Measurements from ENCODE around the gene GABBR2.

DNA sequence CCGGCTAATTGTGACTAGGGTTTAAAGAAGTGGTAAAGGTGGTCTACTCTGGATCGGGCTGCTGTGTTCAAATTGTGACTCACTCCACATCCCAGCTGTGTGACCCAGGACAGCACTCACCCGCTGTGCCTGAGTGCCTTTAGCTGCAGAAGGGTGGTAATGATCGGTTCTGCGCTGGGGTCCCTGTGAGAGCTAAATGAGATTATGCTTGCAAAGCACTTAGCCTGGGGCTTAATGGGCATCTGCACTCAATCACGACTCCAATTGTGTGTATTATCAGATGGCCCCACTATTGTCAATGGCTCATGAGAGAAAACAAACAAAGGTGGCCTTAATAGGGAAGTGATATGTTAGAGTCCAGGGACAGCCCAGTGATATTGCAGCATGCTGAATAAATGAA, 428.2 kb downstream of the GABBR2 start:
- TF ChIP-seq CREB1 (IDR thresholded peaks at IDR 0.05) (no peak), POLR2AphosphoS5 (IDR thresholded peaks at IDR 0.05; ENCODE audit: low read depth, low read length) (no peak), GABPA (IDR thresholded peaks at IDR 0.05; ENCODE audit: borderline replicate concordance, insufficient read depth, low read length) (no peak), BCL11A (IDR thresholded peaks at IDR 0.05; ENCODE audit: low read depth in 2 of 2, low read length in 2 of 2) (no peak), POLR2A (IDR thresholded peaks at IDR 0.05; ENCODE audit: control extremely low read depth in 1 of 2, low read depth in 2 of 2, low read length in 2 of 2) (no peak), ZNF274 (IDR thresholded peaks at IDR 0.05; ENCODE audit: borderline replicate concordance, extremely low read depth, low read length) (no peak)
- TF ChIP-seq, protein P1, sequence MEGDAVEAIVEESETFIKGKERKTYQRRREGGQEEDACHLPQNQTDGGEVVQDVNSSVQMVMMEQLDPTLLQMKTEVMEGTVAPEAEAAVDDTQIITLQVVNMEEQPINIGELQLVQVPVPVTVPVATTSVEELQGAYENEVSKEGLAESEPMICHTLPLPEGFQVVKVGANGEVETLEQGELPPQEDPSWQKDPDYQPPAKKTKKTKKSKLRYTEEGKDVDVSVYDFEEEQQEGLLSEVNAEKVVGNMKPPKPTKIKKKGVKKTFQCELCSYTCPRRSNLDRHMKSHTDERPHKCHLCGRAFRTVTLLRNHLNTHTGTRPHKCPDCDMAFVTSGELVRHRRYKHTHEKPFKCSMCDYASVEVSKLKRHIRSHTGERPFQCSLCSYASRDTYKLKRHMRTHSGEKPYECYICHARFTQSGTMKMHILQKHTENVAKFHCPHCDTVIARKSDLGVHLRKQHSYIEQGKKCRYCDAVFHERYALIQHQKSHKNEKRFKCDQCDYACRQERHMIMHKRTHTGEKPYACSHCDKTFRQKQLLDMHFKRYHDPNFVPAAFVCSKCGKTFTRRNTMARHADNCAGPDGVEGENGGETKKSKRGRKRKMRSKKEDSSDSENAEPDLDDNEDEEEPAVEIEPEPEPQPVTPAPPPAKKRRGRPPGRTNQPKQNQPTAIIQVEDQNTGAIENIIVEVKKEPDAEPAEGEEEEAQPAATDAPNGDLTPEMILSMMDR (IDR thresholded peaks at IDR 0.05; ENCODE audit: control extremely low read depth in 1 of 3, insufficient read depth in 1 of 3, low read depth in 1 of 3, low read length in 3 of 3), result no peak
- TF ChIP-seq, protein P2, sequence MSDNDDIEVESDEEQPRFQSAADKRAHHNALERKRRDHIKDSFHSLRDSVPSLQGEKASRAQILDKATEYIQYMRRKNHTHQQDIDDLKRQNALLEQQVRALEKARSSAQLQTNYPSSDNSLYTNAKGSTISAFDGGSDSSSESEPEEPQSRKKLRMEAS (IDR thresholded peaks at IDR 0.05), result no peak

All from H1 (cell line).